Measurements from ENCODE around the gene MAT2B. TPM values are rescaled to one million over a fixed set of nuclear protein-coding genes. Genes with fewer than 3 reads are reported as not detected.

MAT2B gene
- total and polyA plus RNA-seq, 2 of the 8 experiments (the other 6 are each of a cell fraction or from before 2014, with no cell fraction given): 33.9 to 65.2 TPM

DNA sequence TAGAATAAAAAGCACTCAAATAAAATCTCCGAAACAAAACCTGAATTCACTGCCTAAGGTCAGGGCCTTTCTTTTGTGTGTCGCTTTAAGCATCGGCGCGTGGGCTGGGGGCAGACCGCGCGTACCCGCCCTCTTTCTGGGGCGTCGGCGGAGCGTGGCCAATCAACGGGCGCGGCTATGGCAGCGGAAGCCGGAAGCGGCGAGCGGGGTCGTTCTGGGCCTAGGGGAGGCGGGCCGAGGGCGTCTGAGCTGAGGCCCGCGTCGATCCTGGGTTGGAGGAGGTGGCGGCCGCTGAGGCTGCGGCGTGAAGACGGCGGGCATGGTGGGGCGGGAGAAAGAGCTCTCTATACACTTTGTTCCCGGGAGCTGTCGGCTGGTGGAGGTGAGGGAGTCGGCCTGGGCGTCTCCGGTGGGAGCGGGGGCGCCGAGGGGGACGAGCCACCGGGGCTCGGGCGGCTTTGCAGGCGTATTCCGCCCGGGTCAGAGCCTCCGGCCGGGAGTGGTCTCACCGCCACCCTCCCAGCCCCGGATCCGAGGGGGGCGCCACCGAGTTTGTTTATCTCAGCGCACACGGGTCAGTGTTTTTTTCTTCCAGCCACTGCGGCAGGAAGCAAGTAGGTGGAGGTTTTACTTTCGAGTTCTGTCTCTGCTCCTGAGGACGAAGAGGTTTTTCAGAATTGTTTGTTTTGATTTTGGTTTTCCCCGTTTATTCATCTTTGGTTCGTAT is at the start of gene MAT2B (continued):
- TF ChIP-seq, protein P1, sequence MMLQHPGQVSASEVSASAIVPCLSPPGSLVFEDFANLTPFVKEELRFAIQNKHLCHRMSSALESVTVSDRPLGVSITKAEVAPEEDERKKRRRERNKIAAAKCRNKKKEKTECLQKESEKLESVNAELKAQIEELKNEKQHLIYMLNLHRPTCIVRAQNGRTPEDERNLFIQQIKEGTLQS (IDR thresholded peaks at IDR 0.05; ENCODE audit: insufficient read depth, low read depth, low read length): no peak
- TF ChIP-seq, protein P2, sequence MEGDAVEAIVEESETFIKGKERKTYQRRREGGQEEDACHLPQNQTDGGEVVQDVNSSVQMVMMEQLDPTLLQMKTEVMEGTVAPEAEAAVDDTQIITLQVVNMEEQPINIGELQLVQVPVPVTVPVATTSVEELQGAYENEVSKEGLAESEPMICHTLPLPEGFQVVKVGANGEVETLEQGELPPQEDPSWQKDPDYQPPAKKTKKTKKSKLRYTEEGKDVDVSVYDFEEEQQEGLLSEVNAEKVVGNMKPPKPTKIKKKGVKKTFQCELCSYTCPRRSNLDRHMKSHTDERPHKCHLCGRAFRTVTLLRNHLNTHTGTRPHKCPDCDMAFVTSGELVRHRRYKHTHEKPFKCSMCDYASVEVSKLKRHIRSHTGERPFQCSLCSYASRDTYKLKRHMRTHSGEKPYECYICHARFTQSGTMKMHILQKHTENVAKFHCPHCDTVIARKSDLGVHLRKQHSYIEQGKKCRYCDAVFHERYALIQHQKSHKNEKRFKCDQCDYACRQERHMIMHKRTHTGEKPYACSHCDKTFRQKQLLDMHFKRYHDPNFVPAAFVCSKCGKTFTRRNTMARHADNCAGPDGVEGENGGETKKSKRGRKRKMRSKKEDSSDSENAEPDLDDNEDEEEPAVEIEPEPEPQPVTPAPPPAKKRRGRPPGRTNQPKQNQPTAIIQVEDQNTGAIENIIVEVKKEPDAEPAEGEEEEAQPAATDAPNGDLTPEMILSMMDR (IDR thresholded peaks at IDR 0.05; ENCODE audit: control extremely low read depth in 1 of 3, insufficient read depth in 1 of 3, low read depth in 1 of 3, low read length in 3 of 3): peak; percentile 40 to 53 (median 48); a peak in 3 of 4 replicates
- no peak for TF ChIP-seq GABPA (IDR thresholded peaks at IDR 0.05; ENCODE audit: borderline replicate concordance, insufficient read depth, low read length)
- TF ChIP-seq CREB1 (IDR thresholded peaks at IDR 0.05): peak; percentile 63
- no peak for TF ChIP-seq SP4 (IDR thresholded peaks at IDR 0.05; ENCODE audit: low read length)
- TF ChIP-seq, protein P3, sequence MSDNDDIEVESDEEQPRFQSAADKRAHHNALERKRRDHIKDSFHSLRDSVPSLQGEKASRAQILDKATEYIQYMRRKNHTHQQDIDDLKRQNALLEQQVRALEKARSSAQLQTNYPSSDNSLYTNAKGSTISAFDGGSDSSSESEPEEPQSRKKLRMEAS (IDR thresholded peaks at IDR 0.05): peak; percentile 87; the same call in 1 of the 2 replicates
- peak; percentile 86 for TF ChIP-seq RBBP5 (IDR thresholded peaks at IDR 0.05; ENCODE audit: borderline replicate concordance, low read depth, low read length)
- TF ChIP-seq GTF2F1 (IDR thresholded peaks at IDR 0.05; ENCODE audit: borderline replicate concordance, low read depth, low read length): no peak
- no peak for TF ChIP-seq FOSL1 (IDR thresholded peaks at IDR 0.05; ENCODE audit: insufficient read depth, low read depth, low read length)
